GM12874 (cell line): Measurements from ENCODE around the gene CMIP.

Experiments
- CTCF ChIP-seq: IDR thresholded peaks from 2 replicates; pipeline ENCODE4 v1.5.1; 2011; ENCODE audit warnings: low read depth, mild to moderate bottlenecking, control low read depth, low read length, moderate library complexity; ENCODE audit not compliant: insufficient read depth

CMIP gene

GRCh38 chr16:81586977-81587625 lies 142.5 kb downstream of the CMIP start:
- TF ChIP-seq CTCF, result no peak

- no peak for TF ChIP-seq CTCF
Measured at GRCh38 chr16:81587626-81588160, 143.1 kb downstream of the CMIP start.

- no peak for TF ChIP-seq CTCF
Measured at GRCh38 chr16:81588326-81589081, 143.9 kb downstream of the CMIP start.

- no peak for TF ChIP-seq CTCF
Measured at GRCh38 chr16:81589975-81590650, 145.5 kb downstream of the CMIP start.

GRCh38 chr16:81590714-81591544 lies 146.3 kb downstream of the CMIP start:
- TF ChIP-seq CTCF, result no peak

GRCh38 chr16:81591545-81591870 lies 146.9 kb downstream of the CMIP start:
- no peak for TF ChIP-seq CTCF
